GM23338 (cell line): Measurements from ENCODE around the gene PDE10A. TPM values are rescaled to one million over a fixed set of nuclear protein-coding genes. Genes with fewer than 3 reads are reported as not detected.

Experiments
- ATAC-seq: fragments of 200-7000 bp; cut with Tn5 transposase; 3 replicates; pipeline ENCODE4 v1.9.1; 2020
- DNase-seq: peaks from one replicate; pipeline ENCODE4 v3.0.0-alpha.2; 2015; ENCODE audit warnings: low spot score
- H2AFZ ChIP-seq: fragments of 200-600 bp; sonication (generic); 2 replicates; pipeline ENCODE4 v1.8.0; 2016; ENCODE audit warnings: antibody characterized with exemption, mild to moderate bottlenecking, moderate library complexity
- H3F3A ChIP-seq: fragments of 200-600 bp; sonication (generic); replicated peaks from 2 replicates; pipeline ENCODE4 v1.8.0; 2017; ENCODE audit warnings: antibody characterized with exemption, mixed run types, low read depth
- H3K27ac ChIP-seq: fragments of 200-600 bp; sonication (generic); 2 replicates; pipeline ENCODE4 v1.6.1; 2016; ENCODE audit warnings: low read depth
- H3K27me3 ChIP-seq: fragments of 200-600 bp; sonication (generic); 2 replicates; pipeline ENCODE4 v1.8.0; 2016; ENCODE audit warnings: mild to moderate bottlenecking, mixed run types, moderate library complexity; ENCODE audit not compliant: insufficient read depth
- H3K36me3 ChIP-seq: fragments of 200-600 bp; sonication (generic); 2 replicates; pipeline ENCODE4 v1.8.0; 2016; ENCODE audit warnings: mild to moderate bottlenecking; ENCODE audit not compliant: insufficient read depth
- H3K4me1 ChIP-seq: fragments of 200-600 bp; sonication (generic); 2 replicates; pipeline ENCODE4 v1.8.0; 2016; ENCODE audit warnings: mild to moderate bottlenecking, moderate library complexity; ENCODE audit not compliant: insufficient read depth
- H3K4me2 ChIP-seq: fragments of 200-600 bp; sonication (generic); 2 replicates; pipeline ENCODE4 v1.7.1; 2017; ENCODE audit warnings: mixed run types
- H3K4me3 ChIP-seq: fragments of 200-600 bp; sonication (generic); 2 replicates; pipeline ENCODE4 v1.6.1; 2016; ENCODE audit warnings: mixed run types
- H3K79me2 ChIP-seq: fragments of 200-600 bp; sonication (generic); replicated peaks from 2 replicates; pipeline ENCODE4 v1.8.0; 2017; ENCODE audit warnings: mild to moderate bottlenecking; ENCODE audit not compliant: insufficient read depth
- H3K9me2 ChIP-seq: fragments of 200-600 bp; sonication (generic); 2 replicates; pipeline ENCODE4 v1.8.0; 2017; ENCODE audit not compliant: insufficient read depth
- H4K20me1 ChIP-seq: fragments of 200-600 bp; sonication (generic); replicated peaks from 2 replicates; pipeline ENCODE4 v1.8.0; 2017; ENCODE audit warnings: mild to moderate bottlenecking; ENCODE audit not compliant: insufficient read depth
- H3K27ac Mint-ChIP-seq: 2 replicates; pipeline ENCODE4 v1.8.0; 2020; ENCODE audit warnings: inconsistent platforms, mild to moderate bottlenecking, moderate library complexity, mixed read lengths
- H3K27me3 Mint-ChIP-seq: 3 replicates; pipeline ENCODE4 v1.8.0; 2022; ENCODE audit warnings: low read depth, mild to moderate bottlenecking, moderate library complexity, mixed read lengths, inconsistent platforms; ENCODE audit not compliant: insufficient read depth, poor library complexity
- H3K36me3 Mint-ChIP-seq: 3 replicates; pipeline ENCODE4 v1.8.0; 2021; ENCODE audit warnings: low read depth, mild to moderate bottlenecking, inconsistent platforms, moderate library complexity, mixed read lengths
- H3K4me1 Mint-ChIP-seq: 3 replicates; pipeline ENCODE4 v1.8.0; 2020; ENCODE audit warnings: mild to moderate bottlenecking, inconsistent platforms, mixed read lengths
- H3K4me3 Mint-ChIP-seq: 3 replicates; pipeline ENCODE4 v1.8.0; 2021; ENCODE audit warnings: moderate library complexity, mild to moderate bottlenecking, inconsistent platforms, mixed read lengths
- H3K9me3 Mint-ChIP-seq: 3 replicates; pipeline ENCODE4 v1.8.0; 2020; ENCODE audit warnings: moderate library complexity, mild to moderate bottlenecking, inconsistent platforms, mixed read lengths
- EZH2 ChIP-seq: fragments of 200-600 bp; sonication (generic); IDR thresholded peaks from one replicate; pipeline ENCODE4 v1.8.0; 2017; ENCODE audit warnings: antibody characterized with exemption, mild to moderate bottlenecking, low read depth; ENCODE audit not compliant: unreplicated experiment
- JUNB ChIP-seq: IDR thresholded peaks from one replicate; pipeline ENCODE4 v1.6.1; 2016; ENCODE audit warnings: antibody characterized with exemption; ENCODE audit not compliant: unreplicated experiment
- NANOG ChIP-seq: IDR thresholded peaks from 2 replicates; pipeline ENCODE4 v1.6.1; 2016; ENCODE audit warnings: antibody characterized with exemption, borderline replicate concordance
- STAT1 ChIP-seq: IDR thresholded peaks from one replicate; pipeline ENCODE4 v1.6.1; 2016; ENCODE audit warnings: antibody characterized with exemption; ENCODE audit not compliant: unreplicated experiment
- ZNF114 ChIP-seq: fragments of 250-450 bp; sonication (Bioruptor Pico); IDR thresholded peaks from 2 replicates; pipeline ENCODE4 v1.5.0; 2020; ENCODE audit warnings: mild to moderate bottlenecking, moderate library complexity
- ZNF462 ChIP-seq: fragments of 250-450 bp; sonication (Bioruptor Pico); IDR thresholded peaks from 2 replicates; pipeline ENCODE4 v1.5.0; 2020; ENCODE audit warnings: mild to moderate bottlenecking, moderate library complexity
- polyA plus RNA-seq: library from polyadenylated mRNA; unstranded; fragments of >200 nt; fragmentation: Nextera tagmentation; extraction: Ambion mirVana; gene quantifications from 2 replicates; pipeline ENCODE4 v1.2.1, GENCODE V29; 2016
- total RNA-seq: library from RNA; depleted of rRNA; stranded (reverse); fragments of >200 nt; shearing (Covaris generic); gene quantifications from 2 replicates; pipeline ENCODE4 v1.2.3, GENCODE V29; 2014
- TF ChIP-seq, protein P1 (sequence below): IDR thresholded peaks from one replicate; pipeline ENCODE4 v1.6.1; 2018; ENCODE audit warnings: antibody characterized with exemption; ENCODE audit not compliant: unreplicated experiment

Gene PDE10A
- total and polyA plus RNA-seq, 2 experiments from 2014 or later, result 0.50 to 3.9 TPM

DNA sequence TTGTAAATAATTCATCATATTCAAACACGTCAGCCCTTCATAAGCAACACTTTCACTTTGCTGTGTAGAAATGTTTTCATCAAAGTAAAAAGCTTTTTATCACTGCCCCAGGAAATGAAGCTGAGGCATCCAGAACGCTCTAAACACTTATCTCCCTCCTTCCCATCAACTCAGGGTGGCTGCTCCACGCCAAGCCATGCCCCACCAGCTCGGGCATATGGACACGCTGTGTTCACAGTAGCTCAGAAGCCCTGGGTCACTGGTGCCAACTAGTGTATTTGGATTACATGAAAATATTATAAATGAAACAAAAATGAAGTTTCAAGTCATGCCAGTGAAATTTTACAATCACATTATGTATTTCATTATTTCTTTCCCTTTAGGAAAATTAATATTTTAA lies 10.3 kb downstream of the PDE10A start (continued):
- TF ChIP-seq, protein P1, sequence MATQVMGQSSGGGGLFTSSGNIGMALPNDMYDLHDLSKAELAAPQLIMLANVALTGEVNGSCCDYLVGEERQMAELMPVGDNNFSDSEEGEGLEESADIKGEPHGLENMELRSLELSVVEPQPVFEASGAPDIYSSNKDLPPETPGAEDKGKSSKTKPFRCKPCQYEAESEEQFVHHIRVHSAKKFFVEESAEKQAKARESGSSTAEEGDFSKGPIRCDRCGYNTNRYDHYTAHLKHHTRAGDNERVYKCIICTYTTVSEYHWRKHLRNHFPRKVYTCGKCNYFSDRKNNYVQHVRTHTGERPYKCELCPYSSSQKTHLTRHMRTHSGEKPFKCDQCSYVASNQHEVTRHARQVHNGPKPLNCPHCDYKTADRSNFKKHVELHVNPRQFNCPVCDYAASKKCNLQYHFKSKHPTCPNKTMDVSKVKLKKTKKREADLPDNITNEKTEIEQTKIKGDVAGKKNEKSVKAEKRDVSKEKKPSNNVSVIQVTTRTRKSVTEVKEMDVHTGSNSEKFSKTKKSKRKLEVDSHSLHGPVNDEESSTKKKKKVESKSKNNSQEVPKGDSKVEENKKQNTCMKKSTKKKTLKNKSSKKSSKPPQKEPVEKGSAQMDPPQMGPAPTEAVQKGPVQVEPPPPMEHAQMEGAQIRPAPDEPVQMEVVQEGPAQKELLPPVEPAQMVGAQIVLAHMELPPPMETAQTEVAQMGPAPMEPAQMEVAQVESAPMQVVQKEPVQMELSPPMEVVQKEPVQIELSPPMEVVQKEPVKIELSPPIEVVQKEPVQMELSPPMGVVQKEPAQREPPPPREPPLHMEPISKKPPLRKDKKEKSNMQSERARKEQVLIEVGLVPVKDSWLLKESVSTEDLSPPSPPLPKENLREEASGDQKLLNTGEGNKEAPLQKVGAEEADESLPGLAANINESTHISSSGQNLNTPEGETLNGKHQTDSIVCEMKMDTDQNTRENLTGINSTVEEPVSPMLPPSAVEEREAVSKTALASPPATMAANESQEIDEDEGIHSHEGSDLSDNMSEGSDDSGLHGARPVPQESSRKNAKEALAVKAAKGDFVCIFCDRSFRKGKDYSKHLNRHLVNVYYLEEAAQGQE, result no peak
- no peak for TF ChIP-seq JUNB
- no peak for TF ChIP-seq STAT1
- no peak for TF ChIP-seq NANOG
- TF ChIP-seq ZNF114 (CRISPR knock-in tag), result no peak
- no peak for TF ChIP-seq EZH2

DNA sequence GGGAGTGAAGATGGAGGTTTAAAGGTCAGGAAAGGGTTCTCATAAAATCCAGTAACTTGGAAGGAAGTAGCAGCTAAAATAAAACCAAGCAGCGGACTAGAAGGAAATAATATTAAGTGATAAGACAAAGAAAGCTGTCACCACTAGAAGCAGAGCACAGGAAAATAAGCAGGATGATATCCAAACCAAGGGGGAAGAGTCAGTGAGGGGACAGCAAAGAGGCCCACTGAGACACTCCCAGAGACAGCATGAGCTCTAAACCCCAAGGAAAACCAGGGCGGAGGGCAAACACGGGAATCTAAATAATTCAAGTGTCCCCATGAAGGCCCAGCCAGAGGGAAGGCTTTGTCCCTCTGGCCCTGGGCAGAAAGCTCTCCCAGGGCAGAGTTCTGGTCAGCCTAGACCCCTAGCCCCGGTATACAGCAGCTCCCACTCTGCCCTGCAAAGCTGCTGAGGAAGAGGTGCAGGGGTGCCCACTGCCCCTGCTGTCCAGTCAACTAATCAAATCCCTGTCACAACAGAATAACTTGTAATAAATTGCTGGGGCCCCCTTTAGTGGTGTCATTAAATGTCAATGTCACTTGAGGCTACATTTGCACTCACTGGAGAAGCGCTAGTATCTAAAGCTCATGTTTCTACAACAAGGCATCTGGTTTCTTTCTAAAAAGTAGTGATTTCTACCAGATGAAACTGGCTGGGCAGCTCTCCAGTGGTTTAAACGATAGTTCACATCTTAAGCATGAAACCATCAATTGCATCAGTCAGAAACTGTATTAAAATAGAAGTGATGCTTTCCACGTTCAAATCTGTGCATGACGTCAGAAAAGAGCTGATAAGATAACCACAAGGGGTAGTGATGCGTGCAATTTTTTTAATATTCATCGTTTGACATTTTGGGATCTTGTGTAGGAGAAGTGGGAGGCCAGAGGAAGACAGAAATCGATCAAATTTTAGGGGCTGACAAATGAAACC lies 13.6 kb downstream of the PDE10A start:
- Mint-ChIP-seq H3K36me3 (no peaks in the 10 kb centered on the region), H3K9me3 (no peaks in the 10 kb centered on the region), H3K27ac (no peak overlapping the region; the same call in 1 of the 2 replicates), H3K4me1 (peaks cover 12% of the 10 kb centered on the region), H3K4me3 (no peak overlapping the region), H3K27me3 (peaks cover 11% of the 10 kb centered on the region)
- Histone ChIP-seq H3K4me3 (no peak overlapping the region), H3K4me1 (0 out of 2 replicates have a peak, but pooled peaks cover 5% of the 10 kb centered on the region), H3K27ac (no peak overlapping the region), H3K79me2 (0 out of 2 replicates have a peak, but pooled peaks cover 3% of the 10 kb centered on the region), H4K20me1 (no peaks in the 10 kb centered on the region; the same call in 1 of the 2 replicates), H3K4me2 (no peak overlapping the region), H2AFZ (no peak overlapping the region), H3K9me2 (no peaks in the 10 kb centered on the region), H3K36me3 (no peaks in the 10 kb centered on the region), H3K27me3 (no peaks in the 10 kb centered on the region), H3F3A (no peaks in the 10 kb centered on the region)
- no peak for DNase-seq
- ATAC-seq, result no peak
- TF ChIP-seq NANOG (no peak), STAT1 (no peak), ZNF114 (CRISPR knock-in tag) (no peak), ZNF462 (CRISPR knock-in tag) (no peak), JUNB (no peak)
- TF ChIP-seq, protein P1, result no peak
